Epidermal melanocyte (primary cell): ENCODE data around the gene CHCHD4.
"Not testable (repeated sequence)": the region's sequence is repeated elsewhere in the genome, so short reads cannot be mapped to it uniquely, and the experiment has no call there.

ENCODE experiments used
- DNase-seq: peaks from one replicate; pipeline ENCODE4 v3.0.0; 2011; ENCODE audit warnings: low spot score; ENCODE audit not compliant: insufficient read length

CHCHD4 gene

GRCh38 chr3:14135581-14135980 is 10.9 kb upstream of the CHCHD4 start:
- no peak for DNase-seq

- no peak for DNase-seq
Measured at GRCh38 chr3:14134291-14134690, 9.6 kb upstream of the CHCHD4 start.

- DNase-seq, result no peak
Measured at GRCh38 chr3:14133876-14134275, 9.2 kb upstream of the CHCHD4 start.

- no peak for DNase-seq
Measured at GRCh38 chr3:14133188-14133800, 8.6 kb upstream of the CHCHD4 start.

- DNase-seq, result no peak
Measured at GRCh38 chr3:14132689-14133088, 8.0 kb upstream of the CHCHD4 start.

- no peak for DNase-seq
Measured at GRCh38 chr3:14132120-14132519, 7.5 kb upstream of the CHCHD4 start.

- no peak for DNase-seq
Measured at GRCh38 chr3:14131134-14131533, 6.5 kb upstream of the CHCHD4 start.

GRCh38 chr3:14130707-14131106 is 6.0 kb upstream of the CHCHD4 start:
- no peak for DNase-seq

- DNase-seq, result no peak
Measured at GRCh38 chr3:14130230-14130629, 5.6 kb upstream of the CHCHD4 start.

GRCh38 chr3:14129296-14129695 is 4.6 kb upstream of the CHCHD4 start:
- no peak for DNase-seq

- no peak for DNase-seq
Measured at GRCh38 chr3:14128724-14129123, 4.1 kb upstream of the CHCHD4 start.

GRCh38 chr3:14127516-14128161 is 3.0 kb upstream of the CHCHD4 start:
- DNase-seq, result no peak

GRCh38 chr3:14126887-14127505 is 2.3 kb upstream of the CHCHD4 start:
- DNase-seq, result no peak

GRCh38 chr3:14126017-14126886 is 1.6 kb upstream of the CHCHD4 start:
- DNase-seq, result no peak

GRCh38 chr3:14125193-14126016 is 735 bp upstream of the CHCHD4 start:
- peak; percentile 57 for DNase-seq

GRCh38 chr3:14124223-14124614 is 451 bp downstream of the CHCHD4 start:
- peak; percentile 41 for DNase-seq

- no peak for DNase-seq
Measured at GRCh38 chr3:14123308-14124222, 1.1 kb downstream of the CHCHD4 start.

GRCh38 chr3:14122301-14122700 is 2.4 kb downstream of the CHCHD4 start:
- no peak for DNase-seq

GRCh38 chr3:14121859-14122258 is 2.8 kb downstream of the CHCHD4 start:
- DNase-seq, result no peak

GRCh38 chr3:14120921-14121448 is 3.7 kb downstream of the CHCHD4 start:
- DNase-seq, result not testable (repeated sequence)
